NCI-H1105 (cell line): Measurements from ENCODE around the gene PRSS38.

Experiments used
- DNase-seq: peaks from one replicate; lab custom pipeline; 2025; lab: John Stamatoyannopoulos, UW

The PRSS38 gene

GRCh38 chr1:227815468-227816409, at the start of gene PRSS38:
PRSS38 (plus strand) TSS chr1:227815675; CDS start chr1:227815717, 42 bp downstream.
- no peak for DNase-seq

GRCh38 chr1:227766015-227766634, 49.4 kb upstream of the PRSS38 start:
- peak; percentile 21 for DNase-seq

DNA sequence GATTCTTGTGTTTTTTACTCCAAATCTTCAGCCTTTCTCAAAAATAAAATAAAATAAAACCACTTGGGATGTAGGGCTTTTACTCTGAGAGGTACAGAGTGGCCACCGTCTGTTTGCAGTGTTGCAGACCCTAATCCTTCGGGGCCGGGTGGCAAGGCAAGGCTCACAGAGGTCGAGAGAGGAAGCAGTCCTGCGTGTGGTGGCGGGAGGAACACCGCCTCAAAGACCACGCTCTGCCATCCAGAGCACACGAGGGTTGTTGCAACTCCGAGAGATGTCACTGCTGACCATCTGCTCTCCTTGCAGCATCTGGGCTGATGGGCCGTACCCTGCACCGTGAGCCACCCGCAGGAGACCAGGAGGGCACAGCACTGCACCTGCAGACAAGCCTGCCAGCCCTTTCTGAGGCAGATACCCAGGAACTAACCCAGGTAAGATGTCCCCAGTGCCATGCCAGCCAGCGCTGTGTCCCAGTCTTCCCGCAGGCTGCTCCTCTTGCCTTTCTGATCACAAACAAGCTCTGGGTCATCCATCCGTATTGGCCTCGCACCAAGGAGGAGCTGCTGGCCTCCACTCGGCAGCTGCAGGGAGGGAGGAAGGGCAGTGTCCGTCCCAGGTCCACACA, 48.7 kb upstream of the PRSS38 start:
- no peak for DNase-seq

DNA sequence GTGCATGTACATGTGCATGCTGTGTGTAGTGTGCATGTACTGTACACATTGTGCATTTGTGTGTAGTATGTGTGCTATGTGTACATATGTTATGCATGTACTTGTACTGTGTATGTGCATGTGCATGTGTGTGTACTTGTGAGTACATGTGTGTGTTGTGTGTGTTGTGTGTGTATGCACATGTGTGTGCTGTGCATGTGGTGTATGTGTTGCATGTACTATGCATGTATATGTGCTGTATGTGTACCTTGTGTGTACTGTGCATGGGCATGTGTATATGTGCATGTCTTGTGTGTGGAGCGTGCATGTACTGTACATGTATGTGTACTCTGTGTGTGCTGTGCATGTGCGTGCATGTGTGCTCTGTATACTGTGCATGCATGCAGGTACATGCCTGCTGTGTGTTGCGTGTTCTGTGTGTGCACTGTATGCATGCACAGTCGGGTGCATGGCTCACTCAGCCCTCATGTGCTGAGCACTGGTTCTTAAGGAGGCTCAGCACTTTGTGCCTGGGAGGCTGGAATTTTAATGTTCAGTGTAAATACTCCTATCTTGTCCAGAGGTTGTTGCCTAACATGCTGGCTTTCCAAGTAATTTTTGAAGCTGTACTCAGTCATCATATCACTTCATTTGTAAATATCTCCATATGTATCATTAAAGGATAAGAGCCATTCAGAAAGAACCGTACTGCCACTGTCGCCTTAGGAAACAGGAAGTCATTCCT, 47.9 kb upstream of the PRSS38 start:
- no peak for DNase-seq

GRCh38 chr1:227768125-227768439, 47.4 kb upstream of the PRSS38 start:
- DNase-seq = no peak

- no peak for DNase-seq
Observed at GRCh38 chr1:227768640-227769039, 46.8 kb upstream of the PRSS38 start.

- no peak for DNase-seq
Observed at GRCh38 chr1:227769047-227769935, 46.2 kb upstream of the PRSS38 start.

GRCh38 chr1:227769936-227770494, 45.5 kb upstream of the PRSS38 start:
- DNase-seq = no peak

DNA sequence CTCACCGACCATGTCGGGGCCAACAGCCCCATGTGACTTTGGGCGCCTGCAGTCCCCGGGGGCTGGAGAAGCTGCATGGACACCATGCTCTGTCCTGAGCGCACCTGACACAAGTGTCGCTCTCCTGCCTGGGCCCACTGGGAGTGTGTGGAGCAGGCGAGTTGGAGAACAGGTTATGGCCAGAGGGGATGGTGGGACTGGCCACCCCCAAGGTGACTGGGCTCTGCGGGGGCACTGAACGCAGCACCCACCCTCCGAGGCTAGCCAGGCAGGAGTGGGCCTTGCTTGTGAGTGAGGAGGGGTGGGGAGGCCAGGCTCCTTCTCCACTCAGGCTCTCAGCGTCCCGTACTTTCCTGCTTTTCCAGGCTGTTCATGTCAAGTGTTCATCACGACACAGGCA, 44.7 kb upstream of the PRSS38 start:
- no peak for DNase-seq

GRCh38 chr1:227771326-227771725, 44.1 kb upstream of the PRSS38 start:
- no peak for DNase-seq

GRCh38 chr1:227771771-227772170, 43.7 kb upstream of the PRSS38 start:
- no peak for DNase-seq

DNA sequence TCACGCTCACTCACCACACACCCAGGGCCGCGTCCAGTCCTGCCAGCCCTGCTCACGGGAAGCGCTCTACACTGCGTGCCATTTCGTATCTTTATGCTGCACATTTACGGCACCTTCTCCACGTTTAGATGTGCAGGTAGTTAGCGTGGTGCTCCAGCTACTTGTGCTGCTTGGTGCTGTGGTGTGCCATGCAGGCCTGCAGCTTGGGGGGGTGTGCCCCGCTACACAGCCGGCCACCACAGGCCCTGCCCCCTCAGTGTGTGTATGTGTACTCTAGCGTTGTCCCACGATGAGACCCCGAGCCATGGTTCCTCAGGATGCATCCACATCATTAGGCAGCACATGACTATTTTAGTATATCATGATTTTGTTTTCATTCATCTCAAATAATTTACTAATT, 41.9 kb upstream of the PRSS38 start:
- DNase-seq = no peak

GRCh38 chr1:227774051-227774731, 41.3 kb upstream of the PRSS38 start:
- DNase-seq = no peak

DNA sequence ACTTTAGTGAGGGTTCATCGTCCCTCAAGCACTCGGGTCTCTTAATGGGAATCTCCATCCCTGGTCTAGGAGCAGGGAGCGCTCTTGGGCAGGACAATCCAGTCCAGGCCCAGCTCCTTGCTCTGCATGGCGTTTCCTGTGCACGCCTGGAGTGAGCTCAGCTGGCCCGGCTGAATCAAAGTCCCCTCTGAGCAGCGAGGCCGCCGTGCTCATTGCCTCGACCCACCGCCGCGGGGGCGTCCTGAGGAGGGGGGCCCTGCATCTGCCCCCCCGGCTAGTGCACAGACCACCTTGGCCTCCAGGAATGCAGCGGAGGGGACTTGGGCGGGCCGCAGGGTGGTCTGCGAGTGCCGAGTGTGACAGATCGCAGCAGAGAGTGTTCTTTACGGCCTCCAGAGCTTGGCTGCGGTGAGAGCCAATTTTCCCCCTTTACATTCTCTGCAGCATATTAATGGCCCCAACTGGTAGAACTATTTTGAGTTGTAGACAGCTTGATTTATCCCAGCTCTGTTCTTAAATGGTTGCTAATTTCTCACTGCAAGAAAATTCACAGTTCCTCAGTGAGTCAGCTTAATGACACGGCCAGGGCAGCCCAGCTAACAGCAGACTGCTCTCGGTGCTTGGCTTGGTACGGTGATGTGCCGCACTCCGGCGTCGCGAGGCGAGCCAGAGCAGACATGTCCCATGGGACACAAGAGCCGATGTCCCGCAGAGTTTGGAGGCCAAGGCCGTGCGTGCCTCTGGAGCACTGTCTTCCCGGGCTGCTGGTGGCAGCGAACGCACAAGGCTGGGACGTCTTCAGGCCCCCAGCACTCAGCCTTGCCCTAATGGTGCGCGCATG, 40.4 kb upstream of the PRSS38 start:
- DNase-seq = no peak

- DNase-seq = no peak
Observed at GRCh38 chr1:227775841-227776240, 39.6 kb upstream of the PRSS38 start.

- no peak for DNase-seq
Observed at GRCh38 chr1:227776331-227776771, 39.1 kb upstream of the PRSS38 start.

GRCh38 chr1:227777156-227777555, 38.3 kb upstream of the PRSS38 start:
- DNase-seq = no peak

DNA sequence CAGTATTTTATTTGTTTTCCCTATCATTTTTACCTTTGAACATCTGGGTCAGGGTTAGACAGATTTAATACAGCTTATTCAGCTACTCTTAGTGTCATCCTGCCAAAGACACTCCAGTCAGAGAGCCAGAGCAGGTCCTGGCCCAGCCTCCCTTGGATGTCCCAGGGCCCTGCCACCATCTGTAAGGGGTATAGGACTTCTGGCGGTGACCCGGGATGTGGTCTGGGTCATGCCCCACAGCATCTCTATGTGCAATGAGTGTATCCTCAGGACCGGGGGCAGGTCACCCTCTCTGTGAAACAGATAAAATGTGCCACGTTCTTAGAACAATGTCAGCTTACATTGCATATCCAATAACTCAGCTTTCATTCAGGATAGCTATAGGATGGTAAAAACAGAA, 37.8 kb upstream of the PRSS38 start:
- no peak for DNase-seq

GRCh38 chr1:227778401-227778947, 37.0 kb upstream of the PRSS38 start:
- no peak for DNase-seq
